Anterior cingulate cortex (tissue), 58 donors: ENCODE results near the gene ZNF888.
A peak's percentile ranks its signal among the peaks of the same experiment; 100 is the strongest.
"Not testable (repeated sequence)": the region's sequence is repeated elsewhere in the genome, so short reads cannot be mapped to it uniquely, and the experiment has no call there.

Experiments used
- DNase-seq, 58 donors: peaks; one replicate each; lab custom pipeline; 2025; lab: John Stamatoyannopoulos, UW

The ZNF888 gene

GRCh38 chr19:52891336-52891735, 31.9 kb downstream of the ZNF888 start:
- no peak for DNase-seq

GRCh38 chr19:52889931-52890330, 33.3 kb downstream of the ZNF888 start:
- no peak for DNase-seq

- DNase-seq = peak in 1 of 58 donors; percentile 1
These were observed 34.2 kb downstream of the ZNF888 start for GRCh38 chr19:52889076-52889475.

GRCh38 chr19:52880895-52881389, 42.3 kb downstream of the ZNF888 start:
- DNase-seq = no peak

- DNase-seq = not testable (repeated sequence)
These were observed 50.2 kb downstream of the ZNF888 start for GRCh38 chr19:52872996-52873395.

GRCh38 chr19:52871466-52871865, 51.8 kb downstream of the ZNF888 start:
- no peak for DNase-seq

- DNase-seq = not testable (repeated sequence)
These were observed 55.2 kb downstream of the ZNF888 start for GRCh38 chr19:52868031-52868430.

GRCh38 chr19:52857378-52858191, 65.6 kb downstream of the ZNF888 start, which contains the start of gene ZNF468:
Gene ZNF468, minus strand, starts transcription at chr19:52857619. Its CDS starts 3,347 bp downstream, at chr19:52854272.
- DNase-seq = peak; percentile 16 to 86 (median 64)

GRCh38 chr19:52856540-52857377, 66.5 kb downstream of the ZNF888 start:
- DNase-seq = peak in 4 of 58 donors; percentile 1 to 9 (median 2)
